CD14-positive monocyte (primary cell): ENCODE data around the gene TCP11. TPM values are rescaled to one million over a fixed set of nuclear protein-coding genes. Genes with fewer than 3 reads are reported as not detected.

Experiments
- DNase-seq, 3 donors: peaks; one replicate each; pipeline ENCODE4 v3.0.0-alpha.2; 2011 to 2022
- H2AFZ ChIP-seq: 2 replicates; pipeline ENCODE4 v1.6.0; 2012; ENCODE audit warnings: mild to moderate bottlenecking, low read depth, low read length, inconsistent platforms; ENCODE audit not compliant: insufficient read depth, poor library complexity, severe bottlenecking
- H3K27ac ChIP-seq, 2 donors: 1 replicate in 1 of 2; 2 replicates in 1 of 2; pipeline ENCODE4 v1.5.1; 2012 to 2013; ENCODE audit warnings: low read length in 2 of 2, control low read depth in 1 of 2, inconsistent platforms in 1 of 2, low read depth in 1 of 2, mild to moderate bottlenecking in 1 of 2
- H3K27me3 ChIP-seq, 2 donors: one replicate each; pipeline versions ENCODE4 v1.6.0 to v1.6.1; 2011 to 2013; ENCODE audit warnings: low read length in 2 of 2; ENCODE audit not compliant: control insufficient read depth in 2 of 2, insufficient read depth in 2 of 2
- H3K36me3 ChIP-seq, 2 donors: replicated peaks in 1 of 2; 1 replicate in 1 of 2; 2 replicates in 1 of 2; pipeline versions ENCODE4 v1.5.1 to v1.6.1; 2012 to 2013; ENCODE audit warnings: low read length in 2 of 2, control low read depth in 1 of 2, inconsistent platforms in 1 of 2, mild to moderate bottlenecking in 1 of 2; ENCODE audit not compliant: insufficient read depth in 2 of 2, control insufficient read depth in 1 of 2
- H3K4me1 ChIP-seq, 2 donors: 1 replicate in 1 of 2; 2 replicates in 1 of 2; pipeline versions ENCODE4 v1.5.1 to v1.6.1; 2012 to 2013; ENCODE audit warnings: low read length in 2 of 2, control low read depth in 1 of 2, inconsistent platforms in 1 of 2, mild to moderate bottlenecking in 1 of 2, moderate library complexity in 1 of 2; ENCODE audit not compliant: insufficient read depth in 2 of 2, control insufficient read depth in 1 of 2
- H3K4me2 ChIP-seq: replicated peaks from 2 replicates; pipeline ENCODE3; 2012; ENCODE audit warnings: low read length, moderate library complexity, mild to moderate bottlenecking; ENCODE audit not compliant: poor library complexity, severe bottlenecking; ENCODE audit errors: extremely low read depth
- H3K4me3 ChIP-seq, 3 experiments: fragments of 200-600 bp in 1 of 3; sonication (generic) in 1 of 3; replicated peaks in 1 of 3; 1 replicate in 2 of 3; 2 replicates in 1 of 3; pipeline ENCODE4 v1.5.1; 2011 to 2013; ENCODE audit warnings: low read length in 3 of 3, mild to moderate bottlenecking in 3 of 3, control low read depth in 2 of 3, low read depth in 2 of 3, inconsistent platforms in 1 of 3, moderate library complexity in 1 of 3
- H3K79me2 ChIP-seq: 2 replicates; pipeline ENCODE4 v1.6.0; 2012; ENCODE audit warnings: mild to moderate bottlenecking, control low read depth, inconsistent platforms, low read length, moderate library complexity; ENCODE audit not compliant: insufficient read depth
- H3K9ac ChIP-seq: 2 replicates; pipeline ENCODE4 v1.6.0; 2017; ENCODE audit warnings: low read length, mild to moderate bottlenecking; ENCODE audit not compliant: insufficient read depth, poor library complexity, severe bottlenecking
- H3K9me3 ChIP-seq, 2 donors: replicated peaks in 1 of 2; 1 replicate in 1 of 2; 2 replicates in 1 of 2; pipeline versions ENCODE4 v1.5.1 to v1.6.1; 2012 to 2013; ENCODE audit warnings: low read length in 2 of 2, control low read depth in 1 of 2; ENCODE audit not compliant: control insufficient read depth in 1 of 2, insufficient read depth in 1 of 2
- H4K20me1 ChIP-seq: 2 replicates; pipeline ENCODE4 v1.6.0; 2012; ENCODE audit warnings: mild to moderate bottlenecking, low read length, control low read depth, moderate library complexity; ENCODE audit not compliant: insufficient read depth
- H3K27ac Mint-ChIP-seq, 7 donors: one replicate each; pipeline ENCODE4 v1.8.0; 2020; ENCODE audit warnings: mild to moderate bottlenecking in 7 of 7, mixed read lengths in 7 of 7, moderate library complexity in 6 of 7, inconsistent platforms in 2 of 7
- H3K27me3 Mint-ChIP-seq, 3 donors: one replicate each; pipeline ENCODE4 v1.8.0; 2021 to 2022; ENCODE audit warnings: low read depth in 3 of 3, mild to moderate bottlenecking in 3 of 3, mixed read lengths in 3 of 3, moderate library complexity in 3 of 3, inconsistent platforms in 1 of 3
- H3K36me3 Mint-ChIP-seq, 2 donors: one replicate each; pipeline ENCODE4 v1.8.0; 2020; ENCODE audit warnings: mixed read lengths in 2 of 2, inconsistent platforms in 1 of 2, mild to moderate bottlenecking in 1 of 2
- H3K4me1 Mint-ChIP-seq: one replicate; pipeline ENCODE4 v1.8.0; 2020; ENCODE audit warnings: mild to moderate bottlenecking, mixed read lengths
- H3K4me3 Mint-ChIP-seq, 2 donors: one replicate each; pipeline ENCODE4 v1.8.0; 2020; ENCODE audit warnings: mild to moderate bottlenecking in 2 of 2, mixed read lengths in 2 of 2, moderate library complexity in 1 of 2
- H3K9me3 Mint-ChIP-seq, 7 donors: one replicate each; pipeline ENCODE4 v1.8.0; 2020 to 2022; ENCODE audit warnings: mixed read lengths in 7 of 7, mild to moderate bottlenecking in 6 of 7, moderate library complexity in 6 of 7, inconsistent platforms in 2 of 7
- CTCF ChIP-seq: fragments of 200-600 bp; IDR thresholded peaks from one replicate; pipeline ENCODE4 v1.8.0; 2022; ENCODE audit warnings: antibody characterized with exemption, mild to moderate bottlenecking
- WGBS: methylation state at CpG from one replicate; pipeline ENCODE4 v1.1.5; 2013; ENCODE audit warnings: missing lambda C conversion rate; ENCODE audit not compliant: insufficient coverage; 5-methylcytosine and 5-hydroxymethylcytosine counted together
- intact Hi-C, 2 donors: fragments of 100-400 bp; cut with micrococcal nuclease; formaldehyde crosslinking; loops; one replicate each; pipeline versions ENCODE4 v1.15.0 to v1.15.1; 2023
- polyA plus RNA-seq, 3 donors: library from polyadenylated mRNA; depleted of rRNA in 1 of 3; unstranded in 2 of 3; stranded (reverse) in 1 of 3; fragments of 300-500 nt in 2 of 3; fragments of >200 nt in 1 of 3; fragmentation: Illumina TruSeq in 2 of 3; gene quantifications; 1 replicate in 2 of 3; 2 replicates in 1 of 3; pipeline ENCODE4 v1.2.3, GENCODE V29; 2012 to 2021

Gene TCP11
- polyA plus RNA-seq, 3 donors = not detected

GRCh38 chr6:35154262-35154661, 13.1 kb upstream of the TCP11 start:
- no peaks in the 10 kb centered on the region for H3K79me2 ChIP-seq
- no peak overlapping the region for H3K27ac ChIP-seq
- no peak overlapping the region for H3K4me3 ChIP-seq
- no peak overlapping the region for H3K4me3 Mint-ChIP-seq
- WGBS = no CpG with 5 or more reads among the region's 2 CpGs
- H3K36me3 ChIP-seq = no peaks in the 10 kb centered on the region
- no peaks in the 10 kb centered on the region for H3K36me3 Mint-ChIP-seq
- H3K9ac ChIP-seq = no peak overlapping the region
- no peak overlapping the region for H2AFZ ChIP-seq
- peaks cover 0 to 5% (median 0%) of the 10 kb centered on the region in 7 donors for H3K9me3 Mint-ChIP-seq
- H3K9me3 ChIP-seq = no peaks in the 10 kb centered on the region
- intact Hi-C loops = no loop called here
- no peaks in the 10 kb centered on the region for H3K4me1 ChIP-seq
- H3K4me2 ChIP-seq = no peak overlapping the region
- TF ChIP-seq CTCF = no peak
- H3K4me1 Mint-ChIP-seq = no peaks in the 10 kb centered on the region
- H3K27me3 Mint-ChIP-seq = peaks cover 0 to 5% (median 3%) of the 10 kb centered on the region in 3 donors
- H4K20me1 ChIP-seq = no peaks in the 10 kb centered on the region
- H3K27ac Mint-ChIP-seq = no peak overlapping the region
- no peak for DNase-seq
- H3K27me3 ChIP-seq = no peaks in the 10 kb centered on the region

- H3K4me1 ChIP-seq = no peaks in the 10 kb centered on the region
- no peak for TF ChIP-seq CTCF
- Mint-ChIP-seq H3K9me3 (peaks cover 0 to 5% (median 0%) of the 10 kb centered on the region in 7 donors), H3K27me3 (peaks cover 2 to 10% (median 5%) of the 10 kb centered on the region in 3 donors), H3K4me3 (no peak overlapping the region), H3K36me3 (no peaks in the 10 kb centered on the region), H3K27ac (no peak overlapping the region), H3K4me1 (no peaks in the 10 kb centered on the region)
- H3K9ac ChIP-seq = no peak overlapping the region
- no peak for DNase-seq
- H3K36me3 ChIP-seq = no peaks in the 10 kb centered on the region
- H3K4me3 ChIP-seq = no peak overlapping the region
- H3K9me3 ChIP-seq = no peaks in the 10 kb centered on the region
- 83% methylated on average over 1 of the region's 4 CpGs for WGBS
- no peak overlapping the region for H3K27ac ChIP-seq
- no peak overlapping the region for H2AFZ ChIP-seq
- H3K79me2 ChIP-seq = no peaks in the 10 kb centered on the region
- no peaks in the 10 kb centered on the region for H3K27me3 ChIP-seq
- no peak overlapping the region for H3K4me2 ChIP-seq
- no peaks in the 10 kb centered on the region for H4K20me1 ChIP-seq
- intact Hi-C loops = no loop called here
Measured at GRCh38 chr6:35152067-35152707, 11.0 kb upstream of the TCP11 start.
